NB4 (cell line): Measurements from ENCODE around the gene SCN8A.

Source experiments
- DNase-seq: peaks from one replicate; pipeline ENCODE4 v3.0.0; 2010; ENCODE audit warnings: low read depth
- H3K4me3 ChIP-seq: one replicate; pipeline ENCODE4 v1.5.1; 2011; ENCODE audit warnings: mild to moderate bottlenecking, low read depth, low read length, moderate library complexity
- MYC ChIP-seq: IDR thresholded peaks from 2 replicates; pipeline ENCODE4 v1.6.1; 2011; ENCODE audit warnings: low read depth, low read length
- POLR2A ChIP-seq: IDR thresholded peaks from 2 replicates; pipeline ENCODE4 v1.6.1; 2011; ENCODE audit warnings: mild to moderate bottlenecking; ENCODE audit not compliant: insufficient read length; ENCODE audit errors: extremely low read depth
- TF ChIP-seq, protein P1 (sequence below): IDR thresholded peaks from one replicate; pipeline ENCODE4 v1.5.1; 2012; ENCODE audit warnings: low read depth, low read length
- TF ChIP-seq, protein P2 (sequence below): IDR thresholded peaks from 2 replicates; pipeline ENCODE4 v1.6.1; 2011; ENCODE audit warnings: low read depth, low read length

The SCN8A gene

DNA sequence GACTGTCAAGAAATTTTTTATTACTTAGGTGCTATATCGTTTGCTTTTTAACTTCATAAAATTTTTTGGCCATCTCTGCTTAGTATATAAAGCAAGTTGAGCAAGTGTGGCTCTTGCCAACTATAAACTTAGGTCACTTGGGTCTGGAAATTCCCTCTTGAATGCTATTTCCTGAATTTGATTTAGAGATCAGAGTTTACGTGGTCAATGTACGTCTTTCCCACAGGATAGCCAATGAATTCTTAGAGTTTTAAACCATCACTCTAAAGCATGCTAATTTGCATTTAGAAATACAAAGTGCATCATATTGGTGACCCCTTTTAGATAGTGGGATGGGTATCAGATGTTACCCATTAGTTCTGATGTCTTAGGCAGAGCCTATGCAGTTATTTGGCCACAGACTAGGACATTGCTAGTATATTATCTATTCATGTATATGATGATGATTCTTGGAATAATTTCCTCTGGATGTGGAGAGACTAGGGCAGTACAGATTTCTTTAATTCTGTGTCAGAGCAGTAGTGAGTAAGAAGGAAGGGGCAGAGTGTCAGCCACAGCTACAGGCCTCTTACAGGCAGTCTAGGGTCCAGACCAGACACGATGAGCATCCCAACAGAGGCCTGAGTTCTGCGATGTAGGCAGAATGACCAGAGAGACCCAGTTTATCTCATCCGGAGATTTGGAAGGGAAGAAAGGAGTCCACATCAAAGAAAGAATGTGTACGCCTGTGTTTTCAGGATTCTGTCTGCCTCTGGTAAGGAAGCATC, 30.3 kb downstream of the SCN8A start:
- no peak for DNase-seq
- H3K4me3 ChIP-seq, result no peak overlapping the region

DNA sequence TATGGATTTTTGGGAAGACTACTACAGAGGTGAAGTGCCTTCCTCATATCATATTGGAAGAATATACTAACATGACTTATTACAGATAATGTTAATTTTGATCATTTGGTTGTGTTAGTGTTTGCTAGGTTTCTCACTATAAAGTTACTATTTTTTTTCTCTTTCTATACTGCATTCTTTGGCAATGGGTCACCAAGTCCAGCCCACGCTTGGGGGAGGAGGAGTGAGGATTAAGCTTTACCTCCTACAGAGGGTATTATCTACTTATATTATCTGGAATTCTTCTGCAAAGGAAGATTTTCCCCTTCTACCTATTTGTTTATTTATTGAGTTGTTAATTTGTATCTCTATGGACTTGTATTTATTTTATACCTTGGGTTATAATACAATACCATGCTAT, 31.5 kb downstream of the SCN8A start:
- no peak overlapping the region for H3K4me3 ChIP-seq
- DNase-seq, result no peak
- TF ChIP-seq MYC, result no peak
- TF ChIP-seq, protein P1, sequence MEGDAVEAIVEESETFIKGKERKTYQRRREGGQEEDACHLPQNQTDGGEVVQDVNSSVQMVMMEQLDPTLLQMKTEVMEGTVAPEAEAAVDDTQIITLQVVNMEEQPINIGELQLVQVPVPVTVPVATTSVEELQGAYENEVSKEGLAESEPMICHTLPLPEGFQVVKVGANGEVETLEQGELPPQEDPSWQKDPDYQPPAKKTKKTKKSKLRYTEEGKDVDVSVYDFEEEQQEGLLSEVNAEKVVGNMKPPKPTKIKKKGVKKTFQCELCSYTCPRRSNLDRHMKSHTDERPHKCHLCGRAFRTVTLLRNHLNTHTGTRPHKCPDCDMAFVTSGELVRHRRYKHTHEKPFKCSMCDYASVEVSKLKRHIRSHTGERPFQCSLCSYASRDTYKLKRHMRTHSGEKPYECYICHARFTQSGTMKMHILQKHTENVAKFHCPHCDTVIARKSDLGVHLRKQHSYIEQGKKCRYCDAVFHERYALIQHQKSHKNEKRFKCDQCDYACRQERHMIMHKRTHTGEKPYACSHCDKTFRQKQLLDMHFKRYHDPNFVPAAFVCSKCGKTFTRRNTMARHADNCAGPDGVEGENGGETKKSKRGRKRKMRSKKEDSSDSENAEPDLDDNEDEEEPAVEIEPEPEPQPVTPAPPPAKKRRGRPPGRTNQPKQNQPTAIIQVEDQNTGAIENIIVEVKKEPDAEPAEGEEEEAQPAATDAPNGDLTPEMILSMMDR, result no peak
- TF ChIP-seq POLR2A, result no peak
- TF ChIP-seq, protein P2, sequence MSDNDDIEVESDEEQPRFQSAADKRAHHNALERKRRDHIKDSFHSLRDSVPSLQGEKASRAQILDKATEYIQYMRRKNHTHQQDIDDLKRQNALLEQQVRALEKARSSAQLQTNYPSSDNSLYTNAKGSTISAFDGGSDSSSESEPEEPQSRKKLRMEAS, result no peak

More for the DNA sequence above, 30.3 kb downstream of the SCN8A start:
- TF ChIP-seq, protein P2, result no peak
- TF ChIP-seq, protein P1, result no peak
- TF ChIP-seq POLR2A (no peak), MYC (no peak)

DNA sequence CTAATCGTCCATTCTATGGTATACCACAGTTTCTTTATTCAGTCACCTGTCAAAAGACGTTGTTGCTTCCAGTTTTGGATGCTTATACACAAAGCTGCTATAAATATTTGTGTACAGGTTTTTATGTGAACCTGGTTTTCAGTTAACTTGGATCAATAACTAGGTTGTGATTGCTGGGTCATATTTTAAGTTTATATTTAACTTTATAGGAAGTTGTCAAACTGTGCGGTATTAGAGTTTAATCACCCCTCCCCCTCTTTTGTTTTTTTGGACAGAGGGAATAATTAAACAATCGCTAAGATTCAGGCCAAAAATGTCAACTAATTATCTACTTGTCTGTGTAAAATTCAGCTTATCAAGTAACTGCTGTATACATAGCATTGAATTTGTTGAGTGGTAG, 34.3 kb downstream of the SCN8A start:
- no peak for DNase-seq
- H3K4me3 ChIP-seq, result no peak overlapping the region
- no peak for TF ChIP-seq POLR2A
- TF ChIP-seq, protein P1, result no peak
- TF ChIP-seq MYC, result no peak
- TF ChIP-seq, protein P2, result no peak

DNA sequence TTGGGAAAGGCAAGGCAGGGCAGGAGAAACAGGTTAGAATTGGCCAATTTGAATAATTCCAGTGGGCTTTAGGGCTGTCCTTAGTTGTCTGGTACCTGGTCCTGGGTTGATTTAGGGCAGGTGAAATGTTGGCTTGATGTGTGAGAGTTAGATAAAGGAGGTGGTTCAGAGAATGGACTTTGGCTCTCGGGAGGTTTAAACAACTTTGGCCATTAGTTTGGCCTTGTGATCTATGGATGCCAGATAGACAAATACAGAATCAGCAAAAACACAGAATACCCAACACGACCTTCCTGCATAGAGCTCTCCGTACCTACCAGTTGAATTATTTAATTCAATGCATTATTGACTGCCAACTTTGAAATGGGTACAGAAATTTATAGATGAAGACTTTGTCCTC, 35.1 kb downstream of the SCN8A start:
- no peak for TF ChIP-seq POLR2A
- TF ChIP-seq, protein P1, result no peak
- no peak for TF ChIP-seq MYC
- TF ChIP-seq, protein P2, result no peak
- H3K4me3 ChIP-seq, result no peak overlapping the region
- DNase-seq, result no peak

DNA sequence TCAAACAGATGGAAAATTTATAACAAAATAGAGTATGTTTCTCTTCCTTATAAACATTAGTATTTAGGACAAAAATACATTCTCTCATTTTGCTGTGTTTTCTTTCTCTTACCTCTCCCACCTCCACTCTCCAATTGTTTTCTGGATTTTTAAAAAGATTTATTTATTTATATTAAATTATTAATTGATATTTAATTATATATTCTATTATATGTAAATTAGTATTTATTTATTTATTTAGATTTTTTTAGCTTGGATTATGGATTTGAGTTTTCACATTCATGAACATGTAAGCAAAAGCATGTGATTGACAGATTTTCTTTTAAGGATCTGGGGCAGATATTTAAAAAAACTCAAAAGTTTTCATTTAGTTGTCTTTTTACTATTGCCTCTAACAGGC, 35.6 kb downstream of the SCN8A start:
- TF ChIP-seq, protein P2, result no peak
- TF ChIP-seq POLR2A (no peak), MYC (no peak)
- TF ChIP-seq, protein P1, result no peak
- H3K4me3 ChIP-seq, result no peak overlapping the region
- DNase-seq, result no peak
